SK-N-SH treated with all-trans-retinoic acid at 6 μM for 48 hours (cell line): ENCODE measurements around the gene ERGIC1.

Source experiments
- ATAC-seq: fragments of 200-7000 bp; cut with Tn5 transposase; 3 replicates; pipeline ENCODE4 v1.9.1; 2020; ENCODE audit warnings: mild to moderate bottlenecking, moderate library complexity
- ARNTL ChIP-seq: fragments of 450-650 bp; formaldehyde crosslinking; IDR thresholded peaks from 2 replicates; pipeline ENCODE4 v1.5.0; 2020; ENCODE audit warnings: low read depth, mild to moderate bottlenecking, moderate library complexity, borderline replicate concordance
- BACH2 ChIP-seq: fragments of 250-450 bp; sonication (Bioruptor Pico); IDR thresholded peaks from 2 replicates; pipeline ENCODE4 v1.9.0; 2021; ENCODE audit warnings: mild to moderate bottlenecking, borderline replicate concordance
- CREB5 ChIP-seq: fragments of 250-450 bp; sonication (Bioruptor Pico); IDR thresholded peaks from 2 replicates; pipeline ENCODE4 v1.5.1; 2020; ENCODE audit warnings: low read depth, mild to moderate bottlenecking, moderate library complexity
- CSRNP3 ChIP-seq: fragments of 250-450 bp; sonication (Bioruptor Pico); IDR thresholded peaks from 2 replicates; pipeline ENCODE4 v1.5.1; 2021; ENCODE audit warnings: mild to moderate bottlenecking, moderate library complexity
- ESRRG ChIP-seq: fragments of 250-450 bp; sonication (Bioruptor Pico); IDR thresholded peaks from 2 replicates; pipeline ENCODE4 v1.6.1; 2021; ENCODE audit warnings: mild to moderate bottlenecking
- GLIS3 ChIP-seq: fragments of 250-450 bp; sonication (Bioruptor Pico); IDR thresholded peaks from 2 replicates; pipeline ENCODE4 v1.5.0; 2020; ENCODE audit warnings: mild to moderate bottlenecking, moderate library complexity
- ISL1 ChIP-seq: fragments of 250-450 bp; sonication (Bioruptor Pico); IDR thresholded peaks from 2 replicates; pipeline ENCODE4 v2.1.2; 2022; ENCODE audit warnings: mild to moderate bottlenecking, moderate library complexity
- OSR1 ChIP-seq: fragments of 250-450 bp; sonication (Bioruptor Pico); IDR thresholded peaks from 2 replicates; pipeline ENCODE4 v1.8.0; 2022; ENCODE audit warnings: moderate library complexity, mild to moderate bottlenecking, inconsistent platforms
- PATZ1 ChIP-seq: fragments of 250-450 bp; sonication (Bioruptor Pico); IDR thresholded peaks from 2 replicates; pipeline ENCODE4 v1.8.0; 2020; ENCODE audit warnings: mild to moderate bottlenecking, moderate library complexity, borderline replicate concordance
- POU6F1 ChIP-seq: fragments of 250-450 bp; sonication (Bioruptor Pico); IDR thresholded peaks from 2 replicates; pipeline ENCODE4 v1.8.0; 2021; ENCODE audit warnings: low read depth, mild to moderate bottlenecking, moderate library complexity, borderline replicate concordance
- PPARA ChIP-seq: fragments of 250-450 bp; sonication (Bioruptor Pico); IDR thresholded peaks from 2 replicates; pipeline ENCODE4 v1.5.0; 2020; ENCODE audit warnings: mild to moderate bottlenecking, borderline replicate concordance
- TCF4 ChIP-seq: fragments of 250-450 bp; sonication (Bioruptor Pico); IDR thresholded peaks from 2 replicates; pipeline ENCODE4 v1.8.0; 2021; ENCODE audit warnings: mild to moderate bottlenecking, moderate library complexity, borderline replicate concordance
- TOX ChIP-seq: fragments of 250-450 bp; sonication (Bioruptor Pico); IDR thresholded peaks from 2 replicates; pipeline ENCODE4 v1.8.0; 2021; ENCODE audit warnings: mild to moderate bottlenecking, moderate library complexity, borderline replicate concordance
- TSHZ2 ChIP-seq: fragments of 250-450 bp; sonication (Bioruptor Pico); IDR thresholded peaks from 2 replicates; pipeline ENCODE4 v1.5.0; 2020; ENCODE audit warnings: mild to moderate bottlenecking, moderate library complexity
- ZC3H10 ChIP-seq: fragments of 250-450 bp; sonication (Bioruptor Pico); IDR thresholded peaks from 2 replicates; pipeline ENCODE4 v1.5.1; 2021; ENCODE audit warnings: mild to moderate bottlenecking, moderate library complexity
- ZFP30 ChIP-seq: fragments of 450-650 bp; formaldehyde crosslinking; IDR thresholded peaks from 2 replicates; pipeline ENCODE4 v1.5.0; 2022; ENCODE audit warnings: mild to moderate bottlenecking, moderate library complexity
- ZNF565 ChIP-seq: fragments of 450-650 bp; formaldehyde crosslinking; conservative IDR thresholded peaks from 2 replicates; pipeline ENCODE4 v1.5.0; 2020; ENCODE audit warnings: low read depth, mild to moderate bottlenecking, moderate library complexity
- ZNF70 ChIP-seq: fragments of 450-650 bp; formaldehyde crosslinking; IDR thresholded peaks from 2 replicates; pipeline ENCODE4 v1.5.0; 2020; ENCODE audit warnings: mild to moderate bottlenecking, moderate library complexity
- ZNF8 ChIP-seq: fragments of 450-650 bp; formaldehyde crosslinking; IDR thresholded peaks from 2 replicates; pipeline ENCODE4 v1.5.0; 2020; ENCODE audit warnings: mild to moderate bottlenecking, moderate library complexity

The ERGIC1 gene

GRCh38 chr5:172913117-172913850 lies 79.2 kb downstream of the ERGIC1 start (continued):
- TF ChIP-seq OSR1 (CRISPR knock-in tag), result no peak
- TF ChIP-seq ZNF70 (CRISPR knock-in tag), result no peak
- no peak for TF ChIP-seq TCF4 (CRISPR knock-in tag)
- TF ChIP-seq POU6F1 (CRISPR knock-in tag), result no peak
- TF ChIP-seq GLIS3 (CRISPR knock-in tag), result no peak
- no peak for TF ChIP-seq ZC3H10 (CRISPR knock-in tag)

- TF ChIP-seq PPARA (CRISPR knock-in tag) (no peak), CREB5 (CRISPR knock-in tag) (no peak), ZFP30 (CRISPR knock-in tag) (no peak), ZNF8 (CRISPR knock-in tag) (no peak), PATZ1 (CRISPR knock-in tag) (no peak), ISL1 (CRISPR knock-in tag) (no peak), POU6F1 (CRISPR knock-in tag) (no peak), ESRRG (CRISPR knock-in tag) (no peak)
- TF ChIP-seq, all 23 proteins: peak for 0
- no peak for ATAC-seq
Measured at GRCh38 chr5:172915514-172915913, 81.5 kb downstream of the ERGIC1 start.

- ATAC-seq, result no peak
- TF ChIP-seq CREB5 (CRISPR knock-in tag) (no peak), ARNTL (CRISPR knock-in tag) (no peak), TSHZ2 (CRISPR knock-in tag) (no peak), ZNF70 (CRISPR knock-in tag) (no peak), ZC3H10 (CRISPR knock-in tag) (no peak), OSR1 (CRISPR knock-in tag) (no peak), ZNF565 (CRISPR knock-in tag) (no peak), CSRNP3 (CRISPR knock-in tag) (no peak), ZNF8 (CRISPR knock-in tag) (no peak), GLIS3 (CRISPR knock-in tag) (no peak), ZFP30 (CRISPR knock-in tag) (no peak), ESRRG (CRISPR knock-in tag) (no peak), POU6F1 (CRISPR knock-in tag) (no peak), TCF4 (CRISPR knock-in tag) (no peak), TOX (CRISPR knock-in tag) (no peak), BACH2 (CRISPR knock-in tag) (no peak), PPARA (CRISPR knock-in tag) (no peak)
Measured at GRCh38 chr5:172918421-172919371, 84.6 kb downstream of the ERGIC1 start.
